Measurements from ENCODE around the gene PFDN1. TPM values are rescaled to one million over a fixed set of nuclear protein-coding genes. Genes with fewer than 3 reads are reported as not detected.

PFDN1 gene
- total RNA-seq, 1 experiment from 2014 or later = 71.9 TPM

DNA sequence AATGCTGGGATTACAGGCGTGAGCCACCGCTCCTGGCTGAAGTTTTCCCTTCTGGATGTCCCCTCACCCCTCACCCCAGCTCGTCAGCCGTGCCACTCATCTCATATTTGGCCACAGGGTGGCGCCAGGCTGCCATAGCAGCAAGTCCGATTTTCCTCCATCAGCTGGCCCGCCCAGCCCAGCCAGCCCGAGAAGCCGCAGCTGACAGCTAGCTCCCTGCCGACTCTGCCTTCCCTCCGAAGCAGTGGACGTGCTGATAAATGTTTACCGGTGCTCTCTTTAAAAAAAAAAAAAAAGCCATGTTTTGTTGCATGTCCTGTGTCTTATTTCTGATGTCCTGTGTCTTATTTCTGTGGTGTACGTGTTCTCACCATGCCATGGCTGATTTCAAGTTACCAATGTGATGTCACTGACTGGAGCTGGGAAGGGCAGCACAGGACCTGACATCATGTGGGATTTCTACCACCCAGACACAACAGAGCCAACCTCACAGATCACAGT, 58.3 kb downstream of the PFDN1 start:
- Mint-ChIP-seq H3K27me3 (ENCODE audit: unreplicated experiment) (no peaks in the 10 kb centered on the region), H3K4me1 (ENCODE audit: low read depth, unreplicated experiment) (peaks cover 31% of the 10 kb centered on the region), H3K27ac (ENCODE audit: unreplicated experiment) (peak overlapping the region; percentile 67), H3K36me3 (ENCODE audit: insufficient read depth, unreplicated experiment) (peaks cover 63% of the 10 kb centered on the region), H3K4me3 (ENCODE audit: low read depth, unreplicated experiment) (no peak overlapping the region), H3K9me3 (ENCODE audit: low read depth, unreplicated experiment) (no peaks in the 10 kb centered on the region)
- peak; percentile 92 for DNase-seq
- TF ChIP-seq CTCF (IDR thresholded peaks at IDR 0.05; ENCODE audit: unreplicated experiment) = peak; percentile 83
- BruUV-seq (replicated peaks) = no TSS peak
- CTCF ChIA-PET = interaction anchor here (0.6 to 8.5 kb wide), 17 partner anchors 9 to 148 kb away, joined by 3 to 169 read pairs (median 5); partner anchors contain the start of gene HBEGF
- intact Hi-C loops (cut with micrococcal nuclease; ENCODE audit: unreplicated experiment) = loop anchor here (1.0 kb wide), 3 partner anchors 102 to 113 kb away; partner anchors contain the start of gene HBEGF

GRCh38 chr5:140243706-140244250, 59.1 kb downstream of the PFDN1 start:
- Mint-ChIP-seq H3K27me3 (ENCODE audit: unreplicated experiment) (no peaks in the 10 kb centered on the region), H3K27ac (ENCODE audit: unreplicated experiment) (no peak overlapping the region), H3K9me3 (ENCODE audit: low read depth, unreplicated experiment) (no peaks in the 10 kb centered on the region), H3K36me3 (ENCODE audit: insufficient read depth, unreplicated experiment) (peaks cover 61% of the 10 kb centered on the region), H3K4me1 (ENCODE audit: low read depth, unreplicated experiment) (peaks cover 31% of the 10 kb centered on the region), H3K4me3 (ENCODE audit: low read depth, unreplicated experiment) (no peak overlapping the region)
- no peak for DNase-seq
- intact Hi-C loops (cut with micrococcal nuclease; ENCODE audit: unreplicated experiment) = loop anchor here (1.0 kb wide), 3 partner anchors 103 to 114 kb away; partner anchors contain the start of gene HBEGF
- CTCF ChIA-PET = interaction anchor here (0.6 to 8.5 kb wide), 21 partner anchors 8 to 148 kb away, joined by 3 to 169 read pairs (median 5); partner anchors contain the start of gene HBEGF
- TF ChIP-seq CTCF (IDR thresholded peaks at IDR 0.05; ENCODE audit: unreplicated experiment) = no peak
- no TSS peak for BruUV-seq (replicated peaks)

- BruUV-seq (replicated peaks) = no TSS peak
- peaks cover 61% of the 10 kb centered on the region for H3K36me3 Mint-ChIP-seq (ENCODE audit: insufficient read depth, unreplicated experiment)
- H3K27me3 Mint-ChIP-seq (ENCODE audit: unreplicated experiment) = no peaks in the 10 kb centered on the region
- no peak for DNase-seq
- no peaks in the 10 kb centered on the region for H3K9me3 Mint-ChIP-seq (ENCODE audit: low read depth, unreplicated experiment)
- H3K27ac Mint-ChIP-seq (ENCODE audit: unreplicated experiment) = no peak overlapping the region
- CTCF ChIA-PET = interaction anchor here (1.2 to 8.5 kb wide), 4 partner anchors 18 to 109 kb away, joined by 3 to 169 read pairs (median 20); partner anchors contain the start of gene HBEGF
- H3K4me1 Mint-ChIP-seq (ENCODE audit: low read depth, unreplicated experiment) = peaks cover 31% of the 10 kb centered on the region
- intact Hi-C loops (cut with micrococcal nuclease; ENCODE audit: unreplicated experiment) = no loop called here
- no peak overlapping the region for H3K4me3 Mint-ChIP-seq (ENCODE audit: low read depth, unreplicated experiment)
- no peak for TF ChIP-seq CTCF (IDR thresholded peaks at IDR 0.05; ENCODE audit: unreplicated experiment)
Observed at GRCh38 chr5:140242890-140243585, 59.9 kb downstream of the PFDN1 start.

- Mint-ChIP-seq H3K27ac (ENCODE audit: unreplicated experiment) (no peak overlapping the region), H3K4me1 (ENCODE audit: low read depth, unreplicated experiment) (peaks cover 31% of the 10 kb centered on the region), H3K4me3 (ENCODE audit: low read depth, unreplicated experiment) (no peak overlapping the region), H3K9me3 (ENCODE audit: low read depth, unreplicated experiment) (no peaks in the 10 kb centered on the region), H3K27me3 (ENCODE audit: unreplicated experiment) (no peaks in the 10 kb centered on the region), H3K36me3 (ENCODE audit: insufficient read depth, unreplicated experiment) (peaks cover 58% of the 10 kb centered on the region)
- no peak for TF ChIP-seq CTCF (IDR thresholded peaks at IDR 0.05; ENCODE audit: unreplicated experiment)
- intact Hi-C loops (cut with micrococcal nuclease; ENCODE audit: unreplicated experiment) = no loop called here
- CTCF ChIA-PET = interaction anchor here (1.7 to 8.5 kb wide), 2 partner anchors 19 to 104 kb away, joined by 5 to 169 read pairs; partner anchors contain the start of gene HBEGF
- no TSS peak for BruUV-seq (replicated peaks)
- no peak for DNase-seq
Observed at GRCh38 chr5:140242099-140242498, 60.8 kb downstream of the PFDN1 start.

All from Calu3 (cell line).